ENCODE data around the gene ZSCAN21. TPM values are rescaled to one million over a fixed set of nuclear protein-coding genes. Genes with fewer than 3 reads are reported as not detected.

Gene ZSCAN21
- total and polyA plus RNA-seq, 2 experiments from 2014 or later: 3.4 to 8.2 TPM

- H3K4me2 ChIP-seq (ENCODE audit: unreplicated experiment): no peak overlapping the region
- no peaks in the 10 kb centered on the region; the same call in 1 of the 2 replicates for H3F3A ChIP-seq (ENCODE audit: insufficient read depth)
- H3K27me3 ChIP-seq (replicated peaks; ENCODE audit: insufficient read depth): no peaks in the 10 kb centered on the region
- peaks cover 15% of the 10 kb centered on the region for H3K79me2 ChIP-seq (ENCODE audit: insufficient read depth)
- no peak for DNase-seq
- no peaks in the 10 kb centered on the region for H3K9me2 ChIP-seq (ENCODE audit: insufficient read depth)
- no peak overlapping the region for H3K9ac ChIP-seq
- no peaks in the 10 kb centered on the region for H3K9me3 ChIP-seq (ENCODE audit: low read depth)
- WGBS, 2 experiments (ENCODE audit: low coverage in 1 of 2, low lambda C conversion rate in 2 of 2, missing lambda C conversion rate in 2 of 2): 98% methylated on average over 4 of the region's 4 CpGs
- H3K27ac ChIP-seq: no peak overlapping the region
- no peak overlapping the region for H2AFZ ChIP-seq
- H4K20me1 ChIP-seq (ENCODE audit: insufficient read depth): no peaks in the 10 kb centered on the region
- H3K4me1 ChIP-seq (ENCODE audit: insufficient read depth): no peaks in the 10 kb centered on the region
- TF ChIP-seq EZH2phosphoT487 (IDR thresholded peaks at IDR 0.05; ENCODE audit: insufficient read depth, low read depth) (no peak), EZH2 (IDR thresholded peaks at IDR 0.05; ENCODE audit: insufficient read depth, poor library complexity, severe bottlenecking) (no peak)
- H3K36me3 ChIP-seq (ENCODE audit: low read depth): 0 out of 2 replicates have a peak, but pooled peaks cover 4% of the 10 kb centered on the region
- no peak overlapping the region for H3K4me3 ChIP-seq
- in situ Hi-C loops (cut with MboI): no loop called here
Observed at GRCh38 chr7:100105534-100105933, 56.0 kb downstream of the ZSCAN21 start.

- H3K27me3 ChIP-seq (replicated peaks; ENCODE audit: insufficient read depth): no peaks in the 10 kb centered on the region
- 0 out of 2 replicates have a peak, but pooled peaks cover 4% of the 10 kb centered on the region for H3K36me3 ChIP-seq (ENCODE audit: low read depth)
- in situ Hi-C loops (cut with MboI): no loop called here
- 72 to 76% methylated on average over 17 of the region's 17 CpGs for WGBS, 2 experiments (ENCODE audit: low coverage in 1 of 2, low lambda C conversion rate in 2 of 2, missing lambda C conversion rate in 2 of 2)
- H3K9ac ChIP-seq: no peak overlapping the region
- H4K20me1 ChIP-seq (ENCODE audit: insufficient read depth): no peaks in the 10 kb centered on the region
- no peaks in the 10 kb centered on the region for H3K9me2 ChIP-seq (ENCODE audit: insufficient read depth)
- H3K4me1 ChIP-seq (ENCODE audit: insufficient read depth): no peaks in the 10 kb centered on the region
- H3K4me2 ChIP-seq (ENCODE audit: unreplicated experiment): no peak overlapping the region
- H3F3A ChIP-seq (ENCODE audit: insufficient read depth): no peaks in the 10 kb centered on the region; the same call in 1 of the 2 replicates
- H3K79me2 ChIP-seq (ENCODE audit: insufficient read depth): peaks cover 12% of the 10 kb centered on the region
- no peak for TF ChIP-seq EZH2phosphoT487 (IDR thresholded peaks at IDR 0.05; ENCODE audit: insufficient read depth, low read depth)
- no peak for TF ChIP-seq EZH2 (IDR thresholded peaks at IDR 0.05; ENCODE audit: insufficient read depth, poor library complexity, severe bottlenecking)
- H2AFZ ChIP-seq: no peak overlapping the region
- no peak overlapping the region for H3K4me3 ChIP-seq
- H3K9me3 ChIP-seq (ENCODE audit: low read depth): no peaks in the 10 kb centered on the region
- H3K27ac ChIP-seq: no peak overlapping the region
- DNase-seq: no peak
Observed at GRCh38 chr7:100106633-100107032, 57.1 kb downstream of the ZSCAN21 start.

DNA sequence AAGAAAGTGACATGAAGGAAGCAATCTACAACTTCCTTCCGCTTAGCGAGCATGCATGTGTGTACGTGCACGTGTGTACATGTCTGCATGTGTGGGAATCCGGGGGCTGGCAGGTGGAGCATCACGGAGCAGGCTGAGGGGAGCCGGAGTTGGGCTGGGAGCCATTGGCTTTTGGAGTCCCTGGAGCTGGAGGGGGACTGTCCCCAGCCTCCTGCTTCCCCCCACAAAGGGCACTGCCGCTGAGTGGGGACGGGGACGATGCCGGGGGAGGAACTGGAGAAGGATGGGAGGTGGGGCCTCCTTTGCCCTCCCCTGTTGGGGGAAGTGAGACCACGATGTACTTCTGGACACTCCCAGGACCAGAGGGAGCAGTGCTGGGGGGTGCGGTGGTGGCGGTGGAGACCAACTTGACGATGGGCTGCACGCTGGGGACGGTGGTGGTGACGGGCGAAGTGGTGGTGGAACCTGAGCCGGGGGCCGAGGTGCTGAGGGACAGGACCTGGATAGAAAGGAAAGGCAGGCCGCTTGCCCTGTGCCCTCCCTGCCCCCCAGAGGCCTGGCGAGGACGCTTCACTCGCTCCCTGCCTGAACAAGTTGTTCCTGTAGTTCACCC is 57.7 kb downstream of the ZSCAN21 start:
- Histone ChIP-seq H2AFZ (no peak overlapping the region), H4K20me1 (ENCODE audit: insufficient read depth) (no peaks in the 10 kb centered on the region), H3K27ac (no peak overlapping the region), H3K4me3 (no peak overlapping the region), H3K4me1 (ENCODE audit: insufficient read depth) (no peaks in the 10 kb centered on the region), H3K36me3 (ENCODE audit: low read depth) (0 out of 2 replicates have a peak, but pooled peaks cover 4% of the 10 kb centered on the region), H3K4me2 (ENCODE audit: unreplicated experiment) (no peak overlapping the region), H3K79me2 (ENCODE audit: insufficient read depth) (peaks cover 11% of the 10 kb centered on the region), H3K9me3 (ENCODE audit: low read depth) (no peaks in the 10 kb centered on the region), H3K27me3 (replicated peaks; ENCODE audit: insufficient read depth) (no peaks in the 10 kb centered on the region), H3F3A (ENCODE audit: insufficient read depth) (no peaks in the 10 kb centered on the region; the same call in 1 of the 2 replicates), H3K9ac (no peak overlapping the region), H3K9me2 (ENCODE audit: insufficient read depth) (no peaks in the 10 kb centered on the region)
- in situ Hi-C loops (cut with MboI): no loop called here
- 88 to 91% methylated on average over 15 to 25 of the region's 25 CpGs for WGBS, 2 experiments (ENCODE audit: low coverage in 1 of 2, low lambda C conversion rate in 2 of 2, missing lambda C conversion rate in 2 of 2)
- no peak for DNase-seq
- TF ChIP-seq EZH2 (IDR thresholded peaks at IDR 0.05; ENCODE audit: insufficient read depth, poor library complexity, severe bottlenecking): no peak
- no peak for TF ChIP-seq EZH2phosphoT487 (IDR thresholded peaks at IDR 0.05; ENCODE audit: insufficient read depth, low read depth)

- in situ Hi-C loops (cut with MboI): no loop called here
- Histone ChIP-seq H3K36me3 (ENCODE audit: low read depth) (0 out of 2 replicates have a peak, but pooled peaks cover 4% of the 10 kb centered on the region), H3K9me2 (ENCODE audit: insufficient read depth) (no peaks in the 10 kb centered on the region), H3K4me2 (ENCODE audit: unreplicated experiment) (no peak overlapping the region), H3K27ac (no peak overlapping the region), H2AFZ (no peak overlapping the region), H3K9me3 (ENCODE audit: low read depth) (no peaks in the 10 kb centered on the region), H3K27me3 (replicated peaks; ENCODE audit: insufficient read depth) (no peaks in the 10 kb centered on the region), H3F3A (ENCODE audit: insufficient read depth) (no peaks in the 10 kb centered on the region; the same call in 1 of the 2 replicates), H4K20me1 (ENCODE audit: insufficient read depth) (no peaks in the 10 kb centered on the region), H3K79me2 (ENCODE audit: insufficient read depth) (peaks cover 4% of the 10 kb centered on the region; the same call in 1 of the 2 replicates), H3K9ac (no peak overlapping the region), H3K4me1 (ENCODE audit: insufficient read depth) (no peaks in the 10 kb centered on the region), H3K4me3 (no peak overlapping the region)
- no peak for DNase-seq
- TF ChIP-seq EZH2phosphoT487 (IDR thresholded peaks at IDR 0.05; ENCODE audit: insufficient read depth, low read depth): no peak
- WGBS, 2 experiments (ENCODE audit: low coverage in 1 of 2, low lambda C conversion rate in 2 of 2, missing lambda C conversion rate in 2 of 2): 75 to 79% methylated on average over 10 to 11 of the region's 11 CpGs
Observed at GRCh38 chr7:100107890-100108289, 58.3 kb downstream of the ZSCAN21 start.

Data from GM23248 (cell line).